Stimulated activated CD4-positive, alpha-beta T cell treated with anti-CD3 and anti-CD28 coated beads, TNF-alpha, amount 100 ng/mL, for 24 hours (primary cell): Measurements from ENCODE around the gene CYSTM1.
"Not testable (repeated sequence)": the region's sequence is repeated elsewhere in the genome, so short reads cannot be mapped to it uniquely, and the experiment has no call there.

Experiments
- DNase-seq, 3 experiments: peaks; one replicate each; pipeline ENCODE4 v3.0.0-alpha.2; 2020; ENCODE audit warnings: low read depth in 3 of 3

CYSTM1 gene

GRCh38 chr5:140178086-140178410, 3.1 kb downstream of the CYSTM1 start:
- no peak for DNase-seq

GRCh38 chr5:140178482-140179116, 3.6 kb downstream of the CYSTM1 start:
- no peak for DNase-seq

- no peak for DNase-seq
Observed at GRCh38 chr5:140181002-140181483, 6.1 kb downstream of the CYSTM1 start.

GRCh38 chr5:140181525-140181924, 6.5 kb downstream of the CYSTM1 start:
- no peak for DNase-seq

- DNase-seq: no peak
Observed at GRCh38 chr5:140182075-140182711, 7.2 kb downstream of the CYSTM1 start.

- no peak for DNase-seq
Observed at GRCh38 chr5:140182803-140183367, 7.9 kb downstream of the CYSTM1 start.

- DNase-seq: no peak
Observed at GRCh38 chr5:140185409-140185808, 10.4 kb downstream of the CYSTM1 start.

GRCh38 chr5:140186267-140186671, 11.3 kb downstream of the CYSTM1 start:
- no peak for DNase-seq

- DNase-seq: no peak
Observed at GRCh38 chr5:140189253-140189652, 14.3 kb downstream of the CYSTM1 start.

GRCh38 chr5:140189977-140190871, 15.2 kb downstream of the CYSTM1 start:
- no peak for DNase-seq

GRCh38 chr5:140190872-140191218, 15.9 kb downstream of the CYSTM1 start:
- DNase-seq: no peak

GRCh38 chr5:140192715-140193430, 17.9 kb downstream of the CYSTM1 start:
- no peak for DNase-seq

- DNase-seq: no peak
Observed at GRCh38 chr5:140194662-140195061, 19.7 kb downstream of the CYSTM1 start.

- no peak for DNase-seq
Observed at GRCh38 chr5:140196115-140196814, 21.3 kb downstream of the CYSTM1 start.

- no peak for DNase-seq
Observed at GRCh38 chr5:140197023-140197422, 22.0 kb downstream of the CYSTM1 start.

- DNase-seq: not testable (repeated sequence)
Observed at GRCh38 chr5:140198915-140199314, 23.9 kb downstream of the CYSTM1 start.

- no peak for DNase-seq
Observed at GRCh38 chr5:140202078-140202477, 27.1 kb downstream of the CYSTM1 start.

- no peak for DNase-seq
Observed at GRCh38 chr5:140202610-140203009, 27.6 kb downstream of the CYSTM1 start.

GRCh38 chr5:140205216-140205615, 30.2 kb downstream of the CYSTM1 start:
- DNase-seq: no peak

GRCh38 chr5:140205952-140206351, 31.0 kb downstream of the CYSTM1 start:
- no peak for DNase-seq
